BE2C (cell line): Measurements from ENCODE around the gene MSL2.

ENCODE experiments used
- DNase-seq: peaks from one replicate; pipeline ENCODE4 v3.0.0-alpha.2; 2020
- H3K27me3 ChIP-seq: fragments of 250-450 bp; sonication (Bioruptor Pico); 2 replicates; pipeline ENCODE4 v1.5.1; 2020; ENCODE audit warnings: mild to moderate bottlenecking
- H3K36me3 ChIP-seq: fragments of 250-450 bp; sonication (Bioruptor Pico); 2 replicates; pipeline ENCODE4 v1.5.1; 2020; ENCODE audit warnings: mild to moderate bottlenecking
- H3K4me1 ChIP-seq: fragments of 250-450 bp; sonication (Bioruptor Pico); 2 replicates; pipeline ENCODE4 v1.5.1; 2020
- H3K4me3 ChIP-seq: 2 replicates; pipeline ENCODE4 v1.5.1; 2011; ENCODE audit warnings: low read depth, low read length
- H3K9me3 ChIP-seq: fragments of 250-450 bp; sonication (Bioruptor Pico); 2 replicates; pipeline ENCODE4 v1.5.1; 2020
- TF ChIP-seq, protein P1 (sequence below): IDR thresholded peaks from 2 replicates; pipeline ENCODE4 v1.5.1; 2012; ENCODE audit warnings: mild to moderate bottlenecking, low read depth, low read length

Gene MSL2

DNA sequence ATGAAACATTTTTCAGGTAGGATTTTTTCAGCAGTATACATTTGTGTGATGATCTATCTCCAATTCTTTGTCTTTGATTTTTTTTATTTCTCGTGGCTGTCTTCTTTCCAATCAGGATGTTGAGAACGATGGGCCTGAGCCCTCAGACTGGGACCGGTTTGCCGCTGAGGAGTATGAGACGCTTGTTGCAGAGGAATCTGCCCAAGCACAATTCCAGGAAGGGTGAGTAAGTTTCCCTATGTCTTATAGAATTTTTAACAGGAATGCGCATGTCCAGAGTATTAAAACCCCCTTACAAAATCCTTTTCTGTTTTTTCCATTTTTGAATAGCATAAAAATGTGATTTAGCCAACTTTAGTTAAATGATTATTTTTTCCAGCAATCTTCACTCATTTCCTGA is 90.0 kb downstream of the MSL2 start:
- Histone ChIP-seq H3K4me1 (0 out of 2 replicates have a peak, but pooled peaks cover 3% of the 10 kb centered on the region), H3K27me3 (no peaks in the 10 kb centered on the region), H3K36me3 (no peaks in the 10 kb centered on the region), H3K9me3 (no peaks in the 10 kb centered on the region), H3K4me3 (no peak overlapping the region)
- DNase-seq = no peak
- TF ChIP-seq, protein P1, sequence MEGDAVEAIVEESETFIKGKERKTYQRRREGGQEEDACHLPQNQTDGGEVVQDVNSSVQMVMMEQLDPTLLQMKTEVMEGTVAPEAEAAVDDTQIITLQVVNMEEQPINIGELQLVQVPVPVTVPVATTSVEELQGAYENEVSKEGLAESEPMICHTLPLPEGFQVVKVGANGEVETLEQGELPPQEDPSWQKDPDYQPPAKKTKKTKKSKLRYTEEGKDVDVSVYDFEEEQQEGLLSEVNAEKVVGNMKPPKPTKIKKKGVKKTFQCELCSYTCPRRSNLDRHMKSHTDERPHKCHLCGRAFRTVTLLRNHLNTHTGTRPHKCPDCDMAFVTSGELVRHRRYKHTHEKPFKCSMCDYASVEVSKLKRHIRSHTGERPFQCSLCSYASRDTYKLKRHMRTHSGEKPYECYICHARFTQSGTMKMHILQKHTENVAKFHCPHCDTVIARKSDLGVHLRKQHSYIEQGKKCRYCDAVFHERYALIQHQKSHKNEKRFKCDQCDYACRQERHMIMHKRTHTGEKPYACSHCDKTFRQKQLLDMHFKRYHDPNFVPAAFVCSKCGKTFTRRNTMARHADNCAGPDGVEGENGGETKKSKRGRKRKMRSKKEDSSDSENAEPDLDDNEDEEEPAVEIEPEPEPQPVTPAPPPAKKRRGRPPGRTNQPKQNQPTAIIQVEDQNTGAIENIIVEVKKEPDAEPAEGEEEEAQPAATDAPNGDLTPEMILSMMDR = no peak

- no peak for DNase-seq
- H3K4me1 ChIP-seq = 0 out of 2 replicates have a peak, but pooled peaks cover 3% of the 10 kb centered on the region
- no peaks in the 10 kb centered on the region for H3K36me3 ChIP-seq
- no peak overlapping the region for H3K4me3 ChIP-seq
- TF ChIP-seq, protein P1 = no peak
- H3K27me3 ChIP-seq = no peaks in the 10 kb centered on the region
- H3K9me3 ChIP-seq = no peaks in the 10 kb centered on the region
Observed at GRCh38 chr3:136105044-136105443, 91.1 kb downstream of the MSL2 start.
